Inferior parietal cortex (tissue), 1 donor: ENCODE results near the gene FXN.
"Not testable (repeated sequence)": the region's sequence is repeated elsewhere in the genome, so short reads cannot be mapped to it uniquely, and the experiment has no call there.

Experiments
- DNase-seq: peaks from one replicate; pipeline ENCODE4 v3.0.0-alpha.2; 2016; ENCODE audit errors: extremely low spot score

Gene FXN

GRCh38 chr9:69035438-69036308, at the start of gene FXN:
Gene FXN, plus strand, starts transcription at chr9:69035752. Its CDS starts 31 bp downstream, at chr9:69035783.
- DNase-seq: peak; percentile 75

DNA sequence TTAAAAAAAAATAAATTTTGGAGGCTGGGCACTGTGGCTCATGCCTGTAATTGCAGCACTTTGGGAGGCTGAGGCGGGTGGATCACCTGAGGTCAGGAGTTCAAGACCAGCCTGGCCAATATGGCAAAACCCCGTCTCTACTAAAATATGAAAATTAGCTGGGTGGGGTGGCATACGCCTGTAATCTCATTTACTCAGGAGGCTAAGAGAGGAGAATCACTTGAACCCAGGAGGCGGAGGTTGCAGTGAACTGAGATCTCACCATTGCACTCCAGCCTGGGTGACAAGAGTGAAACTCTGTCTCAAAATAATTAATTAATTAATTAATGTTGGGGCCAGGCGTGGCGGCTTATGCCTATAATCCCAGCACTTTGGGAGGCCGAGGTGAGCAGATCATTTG, 48.6 kb upstream of the FXN start:
- not testable (repeated sequence) for DNase-seq

DNA sequence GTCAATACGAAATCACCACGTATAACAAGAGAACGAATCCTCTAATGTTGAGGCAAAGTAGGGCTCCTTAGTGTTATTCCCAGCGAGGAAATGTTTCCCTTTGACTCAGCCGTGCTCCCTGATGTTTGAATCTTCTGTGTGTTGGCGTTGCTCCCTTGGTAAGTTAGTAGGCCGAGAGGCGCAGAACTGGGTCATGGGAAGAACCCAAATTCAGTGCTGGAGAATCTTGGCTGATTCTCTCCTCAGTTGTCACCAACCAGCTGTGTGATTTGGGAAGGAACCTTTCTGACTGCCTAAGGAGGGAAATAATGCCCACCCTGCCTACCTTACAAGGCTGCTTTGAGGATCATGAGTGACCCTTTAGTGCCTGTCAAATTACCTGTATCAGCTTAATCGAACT, 44.1 kb upstream of the FXN start:
- DNase-seq: no peak

- DNase-seq: no peak
Measured at GRCh38 chr9:68995776-68996175, 39.8 kb upstream of the FXN start.

DNA sequence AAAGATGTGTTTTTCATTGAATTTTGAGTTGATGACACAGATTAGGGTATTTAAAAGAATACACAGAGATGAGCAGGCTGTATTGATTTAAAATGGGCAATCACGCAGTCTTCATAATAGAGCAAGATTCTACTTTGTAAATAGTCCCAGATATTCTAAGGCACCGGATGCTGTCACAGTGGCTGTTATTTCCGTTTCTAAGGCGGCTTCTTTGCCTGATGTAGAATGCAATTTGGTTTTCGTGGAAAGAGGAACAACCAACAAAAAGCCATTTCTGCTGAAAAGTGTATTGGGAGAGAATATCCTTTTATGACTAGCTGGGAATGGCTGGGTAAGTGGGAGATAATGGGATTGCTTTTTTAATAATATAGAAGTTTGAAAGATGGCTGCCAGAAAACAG, 39.1 kb upstream of the FXN start:
- DNase-seq: peak; percentile 39

- no peak for DNase-seq
Measured at GRCh38 chr9:68997666-68998065, 37.9 kb upstream of the FXN start.

GRCh38 chr9:68998385-68998784, 37.2 kb upstream of the FXN start:
- no peak for DNase-seq

- no peak for DNase-seq
Measured at GRCh38 chr9:68998812-68999211, 36.7 kb upstream of the FXN start.

GRCh38 chr9:68999393-69000105, 36.0 kb upstream of the FXN start:
- DNase-seq: peak; percentile 87

- DNase-seq: no peak
Measured at GRCh38 chr9:69001921-69002320, 33.6 kb upstream of the FXN start.

- DNase-seq: no peak
Measured at GRCh38 chr9:69003051-69003450, 32.5 kb upstream of the FXN start.

DNA sequence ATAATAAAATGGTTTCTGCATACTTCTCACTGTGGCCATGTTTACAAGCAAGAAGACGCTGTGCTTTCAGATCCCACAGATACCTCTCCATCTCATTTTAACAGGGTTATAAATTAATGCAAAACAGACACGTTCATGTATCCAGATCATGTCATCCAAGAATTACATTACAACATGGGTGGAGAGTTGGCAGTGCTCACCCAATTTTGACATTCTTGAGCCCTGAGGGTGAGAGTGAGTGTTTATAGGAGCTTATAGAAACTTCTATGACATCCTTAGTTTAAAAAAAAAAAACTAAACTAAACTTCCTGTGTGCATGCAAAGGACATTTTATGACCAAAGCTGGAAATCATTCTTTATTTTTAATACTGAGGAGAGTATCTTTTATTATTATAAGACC, 30.7 kb upstream of the FXN start:
- no peak for DNase-seq

DNA sequence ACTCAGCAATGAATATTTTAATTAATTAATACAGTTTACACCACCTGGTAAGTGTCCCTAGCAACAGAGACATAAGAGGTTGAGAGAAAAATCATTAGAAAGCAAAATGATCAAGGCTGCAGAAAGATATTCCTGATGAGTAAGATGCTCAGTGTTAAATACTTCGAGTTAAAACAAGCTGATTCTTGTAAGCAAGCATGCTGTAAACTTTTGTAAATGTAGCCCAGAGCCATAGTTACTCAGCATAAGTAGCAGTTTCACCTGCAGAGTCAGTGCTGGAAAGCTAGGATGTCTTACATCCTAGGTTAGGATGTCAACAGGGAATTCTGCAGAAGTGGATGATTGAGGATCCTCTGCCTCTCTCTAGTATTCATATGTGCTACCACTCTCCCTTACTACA, 25.8 kb upstream of the FXN start:
- DNase-seq: no peak

DNA sequence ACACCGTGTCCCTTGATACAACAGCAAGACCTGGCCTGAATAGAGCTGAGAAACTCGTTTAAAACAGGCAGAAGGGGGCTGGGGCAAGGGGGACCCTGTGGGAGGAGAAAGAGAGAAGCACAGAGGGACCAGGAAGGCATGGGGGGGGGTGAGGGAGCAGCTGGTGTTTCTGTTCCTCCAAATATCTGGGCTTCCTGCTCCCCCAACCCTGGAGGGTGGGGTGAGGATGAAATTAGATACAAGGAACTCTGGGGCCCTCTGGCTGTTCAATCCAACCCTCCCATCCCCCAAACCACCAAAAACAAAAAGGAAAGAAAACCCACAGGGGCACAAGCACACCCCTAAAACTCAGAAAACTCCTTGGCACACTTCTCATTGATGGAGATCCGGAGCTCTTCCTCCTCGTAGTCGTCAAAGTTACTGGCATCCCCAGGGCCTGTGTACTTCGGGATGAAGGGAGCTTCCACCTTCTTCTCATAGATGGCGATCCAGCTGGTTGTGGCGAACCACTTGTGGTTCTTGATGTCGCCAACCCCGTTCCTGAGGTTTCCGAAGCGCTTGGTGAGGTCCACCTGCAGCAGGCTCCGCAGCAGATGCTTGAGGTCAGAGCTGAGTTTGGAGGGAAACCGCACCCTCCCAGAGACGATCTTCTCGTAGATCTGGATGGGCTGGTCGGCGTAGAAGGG, 22.7 kb upstream of the FXN start:
- DNase-seq: no peak

DNA sequence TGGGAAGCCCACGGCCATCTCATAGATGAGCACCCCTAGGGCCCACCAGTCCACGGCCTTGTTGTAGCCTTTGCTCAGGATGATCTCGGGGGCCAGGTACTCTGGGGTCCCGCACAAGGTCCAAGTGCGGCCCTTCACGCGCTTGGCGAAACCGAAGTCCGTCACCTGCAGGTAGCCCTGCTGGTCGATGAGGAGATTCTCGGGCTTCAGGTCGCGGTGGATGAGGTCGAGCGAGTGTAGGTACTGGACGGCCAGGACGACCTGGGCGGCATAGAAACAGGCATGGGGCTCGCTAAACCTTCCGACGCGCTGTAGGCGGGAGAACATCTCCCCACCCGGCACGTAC, 22.2 kb upstream of the FXN start:
- DNase-seq: no peak

- no peak for DNase-seq
Measured at GRCh38 chr9:69014013-69014412, 21.5 kb upstream of the FXN start, which contains the start of gene PRKACG. Gene PRKACG, minus strand, starts transcription at chr9:69014113. Its CDS starts 21 bp downstream, at chr9:69014092.

- no peak for DNase-seq
Measured at GRCh38 chr9:69016191-69017096, 19.1 kb upstream of the FXN start.

GRCh38 chr9:69018737-69019136, 16.8 kb upstream of the FXN start:
- DNase-seq: no peak

DNA sequence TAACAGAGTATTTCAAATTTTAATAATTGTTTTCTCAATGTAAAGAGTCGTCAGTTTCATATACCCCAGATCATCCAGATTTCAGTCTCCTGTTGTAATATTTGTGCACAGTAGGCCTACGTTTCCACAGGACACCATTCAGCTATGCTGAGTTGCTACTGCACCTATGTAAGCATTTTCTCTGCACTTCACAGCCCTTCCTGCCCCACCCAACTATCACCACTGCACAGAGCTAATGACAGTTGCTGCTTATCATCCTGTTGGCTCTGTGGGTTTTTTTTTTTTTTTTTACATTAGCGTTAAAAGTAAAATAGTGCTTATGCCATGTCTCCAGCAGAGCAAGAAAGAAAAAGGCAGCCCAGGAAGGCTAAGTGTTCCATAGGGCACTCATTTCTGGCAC, 15.7 kb upstream of the FXN start:
- no peak for DNase-seq

- DNase-seq: no peak
Measured at GRCh38 chr9:69020301-69021145, 15.0 kb upstream of the FXN start.

DNA sequence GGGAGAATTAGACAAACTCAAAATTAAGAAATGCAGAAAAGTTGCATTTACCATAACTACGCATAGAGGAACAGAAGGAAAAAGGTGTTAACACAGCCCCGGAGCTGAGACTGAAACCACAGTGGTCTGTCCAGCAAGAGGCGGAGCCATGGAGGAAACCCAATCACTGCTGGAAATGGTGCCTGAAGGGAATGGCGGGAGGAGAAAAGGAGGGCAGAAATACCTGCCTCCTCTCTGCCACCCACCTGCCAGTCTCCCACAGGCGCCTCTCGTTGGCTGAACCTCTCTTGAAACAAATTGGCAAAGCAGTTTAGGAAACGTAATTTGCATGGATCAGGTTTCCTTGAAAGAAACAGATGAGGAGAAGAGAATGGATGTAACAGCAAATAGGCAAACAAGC, 11.9 kb upstream of the FXN start:
- DNase-seq: no peak
